Omental fat pad (tissue), 4 donors: Measurements from ENCODE around the gene SH3BP5L. TPM values are rescaled to one million over a fixed set of nuclear protein-coding genes. Genes with fewer than 3 reads are reported as not detected.
"Not testable (repeated sequence)": the region's sequence is repeated elsewhere in the genome, so short reads cannot be mapped to it uniquely, and the experiment has no call there.

Experiments
- ATAC-seq: fragments of 150-250 bp; one replicate; pipeline ENCODE4 v1.9.1; 2016; ENCODE audit warnings: mild to moderate bottlenecking, moderate library complexity; ENCODE audit not compliant: low FRiP score
- DNase-seq: peaks from one replicate; pipeline ENCODE4 v3.0.0-alpha.2; 2019; ENCODE audit warnings: low spot score
- total RNA-seq, 4 donors: library from RNA; depleted of rRNA; stranded (reverse); fragments of >200 nt; gene quantifications; one replicate each; pipeline ENCODE4 v1.1.0, GENCODE V29; 2016
- TF ChIP-seq, protein P1 (sequence below), 3 donors: fragments of 450-650 bp; IDR thresholded peaks; one replicate each; pipeline ENCODE4 v1.5.1; 2016 to 2017; ENCODE audit warnings: antibody characterized with exemption in 3 of 3, mild to moderate bottlenecking in 3 of 3, moderate library complexity in 2 of 3

The SH3BP5L gene
- total RNA-seq, 4 donors from 2014 or later, result 9.7 to 20.0 (median 15.2) TPM

DNA sequence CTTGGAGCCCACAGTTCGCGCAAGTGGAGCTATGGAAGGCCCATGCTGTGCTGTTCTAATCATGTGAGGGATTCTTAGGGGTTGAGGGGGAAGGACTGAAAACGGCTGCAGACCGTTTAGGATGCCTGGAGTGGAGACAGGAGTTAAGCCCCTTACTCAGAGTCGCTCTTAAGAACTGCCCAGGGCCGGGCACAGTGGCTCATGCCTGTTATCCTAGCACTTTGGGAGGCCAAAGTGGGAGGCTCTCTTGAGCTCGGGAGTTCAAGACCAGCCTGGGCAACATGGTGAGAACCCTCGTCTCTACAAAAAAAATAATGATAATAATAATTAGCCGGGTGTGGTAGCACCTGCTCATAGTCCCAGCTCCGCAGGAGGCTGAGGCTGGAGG lies 13.4 kb upstream of the SH3BP5L start:
- ATAC-seq (no peak), DNase-seq (no peak)
- TF ChIP-seq, protein P1, sequence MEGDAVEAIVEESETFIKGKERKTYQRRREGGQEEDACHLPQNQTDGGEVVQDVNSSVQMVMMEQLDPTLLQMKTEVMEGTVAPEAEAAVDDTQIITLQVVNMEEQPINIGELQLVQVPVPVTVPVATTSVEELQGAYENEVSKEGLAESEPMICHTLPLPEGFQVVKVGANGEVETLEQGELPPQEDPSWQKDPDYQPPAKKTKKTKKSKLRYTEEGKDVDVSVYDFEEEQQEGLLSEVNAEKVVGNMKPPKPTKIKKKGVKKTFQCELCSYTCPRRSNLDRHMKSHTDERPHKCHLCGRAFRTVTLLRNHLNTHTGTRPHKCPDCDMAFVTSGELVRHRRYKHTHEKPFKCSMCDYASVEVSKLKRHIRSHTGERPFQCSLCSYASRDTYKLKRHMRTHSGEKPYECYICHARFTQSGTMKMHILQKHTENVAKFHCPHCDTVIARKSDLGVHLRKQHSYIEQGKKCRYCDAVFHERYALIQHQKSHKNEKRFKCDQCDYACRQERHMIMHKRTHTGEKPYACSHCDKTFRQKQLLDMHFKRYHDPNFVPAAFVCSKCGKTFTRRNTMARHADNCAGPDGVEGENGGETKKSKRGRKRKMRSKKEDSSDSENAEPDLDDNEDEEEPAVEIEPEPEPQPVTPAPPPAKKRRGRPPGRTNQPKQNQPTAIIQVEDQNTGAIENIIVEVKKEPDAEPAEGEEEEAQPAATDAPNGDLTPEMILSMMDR (IDR thresholded peaks at IDR 0.05), result no peak

DNA sequence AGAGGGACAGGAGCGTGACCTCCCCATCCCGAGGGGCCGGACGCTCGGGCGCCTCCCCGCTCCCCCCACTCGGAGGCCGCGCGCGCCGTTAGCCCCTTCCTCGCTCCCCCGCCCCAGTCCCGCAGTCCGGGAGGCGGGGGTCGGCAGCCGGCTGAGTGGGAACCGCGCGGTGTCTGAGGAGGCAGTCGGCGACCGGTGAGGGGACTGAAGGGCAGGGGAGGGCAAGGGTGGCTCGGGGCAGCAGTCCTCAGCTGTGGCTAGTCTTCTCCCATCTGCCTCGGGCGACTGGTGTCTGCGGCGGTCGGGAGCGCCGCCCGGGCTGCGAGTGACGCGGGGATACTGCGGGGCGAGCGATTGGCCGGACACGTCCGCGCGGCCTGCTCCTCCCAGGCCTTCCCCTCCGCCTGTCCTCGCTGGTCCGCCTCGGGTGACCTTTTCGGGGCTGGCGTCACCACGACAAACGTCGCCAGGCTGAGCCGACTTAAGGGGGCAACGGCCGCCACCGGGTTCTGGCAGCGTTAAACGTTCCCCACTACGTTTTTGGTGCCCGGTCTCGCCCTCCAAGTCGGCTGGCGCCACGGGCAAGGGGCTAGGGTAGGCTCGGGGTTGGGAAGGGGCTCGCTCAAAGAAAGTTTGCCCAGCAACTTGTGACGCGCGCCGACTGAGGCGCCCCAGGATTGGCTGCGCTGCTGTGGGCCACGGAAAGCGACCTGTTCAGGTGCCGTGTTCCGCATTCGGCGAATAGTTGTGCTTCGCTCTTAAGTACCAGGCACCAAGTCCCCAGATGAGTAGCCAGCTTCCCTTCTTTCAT lies 12.8 kb upstream of the SH3BP5L start:
- TF ChIP-seq, protein P1 (IDR thresholded peaks at IDR 0.05), result no peak
- ATAC-seq, result peak; percentile 84
- DNase-seq, result peak; percentile 78

DNA sequence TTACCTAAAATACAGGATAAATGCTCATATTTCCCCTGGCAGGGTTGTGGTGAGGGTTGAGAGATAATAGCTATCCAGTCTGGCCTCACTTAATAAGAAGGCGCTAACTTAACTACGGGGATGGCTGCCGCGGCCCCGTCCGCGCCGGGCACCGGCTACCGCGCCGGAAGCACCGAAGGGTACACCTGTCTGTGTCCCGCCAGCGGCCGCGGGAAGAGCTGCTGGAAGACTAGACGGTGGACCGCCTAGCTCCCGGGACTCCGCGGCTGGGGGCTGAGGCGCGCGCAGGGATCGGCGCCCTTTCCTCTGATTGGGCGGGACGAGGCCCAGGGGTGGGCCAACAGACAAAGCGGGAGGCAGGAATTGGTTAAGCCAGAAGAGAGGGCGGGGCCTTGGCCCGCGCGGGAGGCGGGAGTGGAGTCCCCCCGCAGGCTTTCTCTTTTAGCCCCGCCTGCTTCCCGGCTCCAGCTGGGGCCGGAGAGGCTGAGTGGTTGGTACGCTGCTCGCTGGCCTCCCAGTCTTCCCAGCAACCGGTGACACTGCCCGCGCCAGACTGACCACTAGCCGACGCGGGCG lies 12.2 kb upstream of the SH3BP5L start, which contains the start of gene ZNF672:
Gene ZNF672 (plus strand): TSS at position 444 of the 576 bp plus-strand sequence. CDS start 9,051 bp downstream, outside the sequence.
- DNase-seq (peak; percentile 86), ATAC-seq (peak; percentile 97)
- TF ChIP-seq, protein P1 (IDR thresholded peaks at IDR 0.05), result no peak

DNA sequence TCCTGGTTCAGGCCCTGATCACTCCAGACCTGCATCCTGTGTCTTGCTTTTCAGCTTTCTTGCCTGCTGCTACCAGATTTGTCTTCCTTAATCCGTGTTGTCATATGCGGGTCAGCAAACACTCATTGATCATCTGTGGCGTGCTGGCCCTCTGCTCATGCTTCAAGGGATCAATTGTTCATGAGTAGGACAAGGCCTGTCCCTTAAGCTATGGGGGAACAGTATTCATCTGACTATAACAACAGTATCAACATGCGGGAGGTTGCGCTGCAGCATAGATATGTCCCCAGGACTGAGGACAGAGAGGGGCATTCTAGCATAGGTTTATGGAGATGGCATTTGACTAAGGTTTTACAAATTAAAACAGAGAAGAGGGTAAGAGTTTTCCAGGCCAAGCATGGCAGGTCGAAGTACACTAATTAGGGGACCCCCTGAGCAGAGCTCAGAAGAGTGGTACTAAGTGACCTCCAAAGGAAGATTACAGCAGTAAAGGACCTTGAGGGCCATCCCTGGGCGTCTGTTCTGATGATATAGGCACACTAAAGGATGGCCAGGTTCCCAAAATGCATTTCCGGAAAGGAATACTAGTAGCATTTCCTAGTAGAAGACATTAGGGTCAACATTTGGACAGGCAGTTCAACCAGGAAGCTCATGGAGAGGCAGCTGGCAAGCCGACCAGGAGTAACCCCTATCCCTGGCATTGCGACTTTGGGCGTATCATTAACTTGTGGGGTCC lies 11.5 kb upstream of the SH3BP5L start:
- TF ChIP-seq, protein P1 (IDR thresholded peaks at IDR 0.05), result no peak
- ATAC-seq (no peak), DNase-seq (peak; percentile 20)

DNA sequence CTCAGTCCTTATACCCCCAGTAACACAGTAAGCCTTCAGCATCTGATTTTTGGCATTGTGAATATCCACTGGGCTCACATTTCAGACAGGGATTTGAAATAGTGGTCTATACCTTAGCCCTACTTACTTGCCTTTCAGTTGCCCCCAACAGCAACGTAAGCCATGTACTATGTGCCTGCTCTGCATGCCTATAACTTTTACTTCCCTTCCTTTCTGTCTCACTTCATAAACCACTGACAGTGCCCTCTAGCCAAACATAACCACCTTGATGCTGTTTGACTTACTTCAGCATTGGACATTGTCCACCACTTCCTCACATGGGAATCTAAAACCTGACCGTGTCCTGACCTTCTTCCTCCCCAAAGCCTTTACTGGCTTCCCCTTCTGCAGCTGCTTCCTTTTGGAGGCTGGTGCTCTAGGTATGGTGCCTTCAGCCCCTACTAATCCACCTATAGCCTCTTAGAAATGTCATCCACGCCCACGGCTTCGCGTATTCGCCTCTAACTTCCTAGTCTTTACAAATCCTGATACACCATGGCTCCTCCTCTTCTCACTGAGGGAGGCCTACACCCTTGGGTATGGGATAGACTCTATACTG lies 8.7 kb upstream of the SH3BP5L start:
- TF ChIP-seq, protein P1 (IDR thresholded peaks at IDR 0.05), result no peak
- no peak for DNase-seq
- no peak for ATAC-seq

DNA sequence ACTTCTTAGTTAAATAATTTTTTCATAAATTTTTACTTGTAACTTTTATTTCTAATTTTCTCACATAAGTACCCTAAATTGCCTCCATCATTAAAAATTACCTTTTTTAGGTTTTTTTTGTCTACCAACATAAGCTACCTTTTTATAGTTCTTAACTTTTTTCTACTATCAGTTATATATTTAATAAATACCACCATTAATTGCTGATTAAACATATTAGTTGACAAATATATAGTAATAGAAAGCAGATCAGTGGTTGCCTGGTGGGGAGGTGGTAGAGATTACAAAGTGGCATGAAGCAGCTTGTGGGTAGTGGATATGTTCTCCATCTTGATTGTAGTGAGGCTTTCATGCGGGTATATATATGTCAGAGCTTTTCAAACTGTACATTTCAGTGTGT lies 6.1 kb upstream of the SH3BP5L start:
- DNase-seq, result no peak
- ATAC-seq, result no peak
- TF ChIP-seq, protein P1 (IDR thresholded peaks at IDR 0.05), result no peak

DNA sequence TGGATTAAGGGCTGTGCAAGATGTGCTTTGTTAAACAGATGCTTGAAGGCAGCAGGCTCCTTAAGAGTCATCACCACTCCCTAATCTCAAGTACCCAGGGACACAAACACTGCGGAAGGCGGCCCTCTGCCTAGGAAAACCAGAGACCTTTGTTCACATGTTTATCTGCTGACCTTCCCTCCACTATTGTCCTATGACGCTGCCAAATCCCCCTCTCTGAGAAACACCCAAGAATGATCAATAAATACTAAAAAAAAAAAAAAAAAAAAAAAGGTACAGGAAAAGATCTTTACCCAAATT lies 5.0 kb upstream of the SH3BP5L start:
- not testable (repeated sequence) for DNase-seq

More for the DNA sequence above, 5.0 kb upstream of the SH3BP5L start:
- not testable (repeated sequence) for ATAC-seq
